Left colon (tissue), 2 donors: ENCODE data around the gene CASZ1. TPM values are rescaled to one million over a fixed set of nuclear protein-coding genes. Genes with fewer than 3 reads are reported as not detected.

Experiments
- ATAC-seq: fragments of 200-7000 bp; cut with Tn5 transposase; one replicate; pipeline ENCODE4 v1.9.1; 2020; ENCODE audit warnings: mild to moderate bottlenecking, moderate library complexity
- DNase-seq, 2 donors: peaks; one replicate each; pipeline ENCODE4 v3.0.0-alpha.2; 2020
- intact Hi-C, 2 donors: fragments of 100-400 bp; cut with DNase I in 1 of 2; cut with micrococcal nuclease in 1 of 2; formaldehyde crosslinking; loops; one replicate each; pipeline versions ENCODE4 v1.11.2 to v1.14.0; 2022; cut with DNase I, micrococcal nuclease
- total RNA-seq, 2 donors: library from RNA; stranded (reverse); fragmentation: NEBNext Ultra II Directional; extraction: Animal tissue kit (Norgen Biotek cat#: 25700); gene quantifications; one replicate each; pipeline ENCODE4 v1.2.1, GENCODE V29; 2021
- donor health status: DM: no; HTN: no; CAD: no.
- donor health status: DM: yes; HTN: yes; CAD: no.

Gene CASZ1
- total RNA-seq, 2 donors from 2014 or later, result 61.3 to 63.8 TPM

DNA sequence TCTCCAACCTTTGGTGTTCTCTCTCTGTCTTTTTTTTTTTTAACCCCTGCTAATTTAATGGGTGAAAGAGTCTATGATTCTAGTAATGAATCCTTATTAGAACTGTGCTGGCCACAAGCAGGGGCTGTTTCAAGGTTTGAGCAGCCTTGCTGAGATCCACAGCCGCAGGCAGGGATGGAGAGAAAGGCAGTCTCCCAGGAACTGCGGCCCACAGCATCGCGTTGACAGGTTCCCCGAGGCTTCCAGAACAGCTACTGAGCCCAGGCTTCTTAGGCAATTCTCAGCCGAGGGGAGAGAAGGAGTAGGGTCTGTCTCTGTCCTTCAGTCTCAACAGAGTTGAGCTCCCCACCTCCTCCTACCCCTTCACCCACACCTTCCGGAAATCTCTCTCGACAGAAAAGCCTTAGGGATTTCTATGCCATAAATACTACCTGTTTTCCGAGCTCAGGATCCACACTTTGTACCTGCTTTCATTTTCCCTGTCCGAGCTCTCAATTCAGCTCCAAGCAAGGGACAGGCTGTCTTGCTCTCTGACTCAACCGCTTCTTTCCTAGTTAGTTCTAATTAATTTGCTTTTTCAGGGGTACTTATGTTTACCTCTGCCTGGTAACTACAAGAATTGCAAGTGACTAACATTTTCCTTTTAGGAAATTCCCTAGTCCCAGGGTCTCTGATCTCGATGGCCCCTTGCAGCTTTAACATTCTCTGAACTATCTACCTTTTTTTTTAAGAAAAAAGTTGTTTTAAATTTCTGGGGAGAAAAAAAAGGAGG is 6.7 kb upstream of the CASZ1 start:
- ATAC-seq (peak; percentile 56), DNase-seq (no peak)
- intact Hi-C loops, result no loop called here

DNA sequence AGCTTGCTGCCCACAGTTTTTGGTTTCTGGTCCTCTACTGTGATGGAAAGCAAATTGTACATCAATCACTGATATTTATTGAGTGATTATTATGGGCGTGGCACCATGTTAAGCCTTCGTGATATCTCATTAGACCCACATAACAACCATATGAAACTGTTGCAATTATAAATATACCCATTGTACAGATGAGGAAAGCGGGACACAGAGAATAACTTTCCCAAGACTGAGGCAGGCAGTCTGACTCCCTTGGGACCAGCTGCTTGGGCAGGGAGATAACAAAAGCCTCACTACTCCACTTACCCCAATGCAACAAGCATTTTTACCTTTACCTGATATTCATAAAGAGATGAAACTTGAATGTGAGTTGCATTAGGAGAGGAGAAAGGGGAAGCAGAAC is 4.3 kb upstream of the CASZ1 start:
- ATAC-seq, result no peak
- DNase-seq, result no peak
- intact Hi-C loops, result no loop called here

DNA sequence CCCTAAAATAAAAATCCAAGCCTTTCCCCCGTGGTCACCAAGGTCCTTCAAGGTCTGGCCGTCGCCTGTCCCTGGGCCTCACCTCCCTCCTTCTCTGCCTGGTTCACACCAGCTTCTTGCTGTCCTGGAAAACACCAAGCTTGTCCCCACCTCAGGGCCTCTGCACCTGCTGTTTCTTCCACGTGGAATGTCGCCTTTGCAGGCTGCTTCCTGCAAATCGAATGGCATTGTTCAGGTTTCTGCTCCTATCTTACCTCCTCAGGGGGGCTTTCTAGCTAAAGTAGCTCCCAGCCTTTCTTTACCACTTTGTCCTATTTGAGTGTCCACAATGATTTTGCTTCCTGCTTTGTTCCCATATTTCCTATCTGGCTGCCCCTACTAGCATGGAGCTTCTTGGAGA is 3.3 kb upstream of the CASZ1 start:
- ATAC-seq, result no peak
- DNase-seq, result no peak
- intact Hi-C loops, result loop anchor here in 1 of 2 donors (10.0 kb wide), 1 partner anchor 105 kb away; no protein-coding TSS in a partner anchor

DNA sequence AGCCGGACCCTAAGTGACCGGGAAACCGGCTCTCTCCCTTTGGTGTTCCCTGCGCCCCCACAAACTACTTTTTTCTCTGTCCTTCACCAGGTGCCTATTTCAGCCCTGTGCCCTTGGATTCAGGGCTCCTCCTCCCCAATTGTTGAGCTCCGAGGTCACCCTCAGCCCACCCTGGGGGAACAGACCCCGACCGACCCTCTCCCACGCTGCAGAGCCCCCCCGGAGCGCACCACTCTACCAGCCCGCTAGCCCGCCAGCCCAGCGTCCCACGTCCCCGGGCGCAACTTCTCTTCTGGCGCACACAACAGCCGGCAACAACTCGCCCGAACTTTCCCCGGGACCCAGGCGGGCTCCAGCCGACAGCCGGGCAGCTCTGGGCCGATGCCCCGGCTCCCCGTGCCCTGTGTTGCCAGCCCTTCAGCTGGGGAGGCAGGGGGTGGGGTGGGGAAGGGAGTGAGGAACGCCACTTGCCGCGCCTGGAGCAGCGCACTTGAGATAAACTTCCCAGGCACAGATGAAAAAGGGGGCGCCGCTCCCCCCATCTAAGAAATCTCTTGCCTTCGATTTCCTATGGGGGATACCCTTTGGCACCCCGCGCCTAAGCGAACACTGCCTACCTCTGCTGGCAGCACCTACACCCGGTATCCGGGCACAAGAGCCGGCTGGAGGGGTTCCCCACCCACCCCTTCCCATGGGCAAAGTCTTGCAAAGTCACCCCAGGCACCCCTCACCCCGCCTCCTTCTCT is 997 bp downstream of the CASZ1 start:
- peak in 1 of 2 donors; percentile 59 for DNase-seq
- intact Hi-C loops, result loop anchor here in 1 of 2 donors (10.0 kb wide), 1 partner anchor 101 kb away; no protein-coding TSS in a partner anchor
- peak; percentile 32 for ATAC-seq

DNA sequence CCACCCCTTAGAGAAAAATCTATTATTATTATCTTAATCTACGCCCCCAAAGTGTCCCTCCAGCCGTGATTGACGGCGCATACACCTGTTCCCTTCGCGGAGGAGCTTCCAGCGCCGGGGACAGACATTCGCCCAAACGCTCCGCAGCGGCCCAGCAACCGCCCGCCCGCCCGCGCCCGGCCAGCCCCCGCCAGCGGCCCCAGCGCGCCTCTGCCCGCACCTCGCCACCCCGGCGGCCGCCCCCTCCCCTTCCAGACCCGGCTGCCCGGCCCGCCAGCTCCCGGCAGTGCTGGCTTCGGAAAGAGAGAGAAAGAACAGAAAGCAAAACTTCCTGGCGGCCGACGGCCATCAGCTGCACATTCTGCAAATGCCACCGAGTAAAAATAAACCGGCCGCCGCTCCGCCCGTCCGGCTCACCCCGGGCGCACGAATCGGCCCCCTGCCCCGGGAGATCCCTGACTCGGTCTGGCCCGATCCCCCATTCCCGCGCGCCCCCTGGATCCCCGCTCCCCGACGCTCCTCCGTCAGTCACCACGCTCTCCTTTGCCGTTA is 1.6 kb downstream of the CASZ1 start:
- intact Hi-C loops, result loop anchor here in 1 of 2 donors (10.0 kb wide), 1 partner anchor 100 kb away; no protein-coding TSS in a partner anchor
- ATAC-seq (peak; percentile 5), DNase-seq (no peak)

DNA sequence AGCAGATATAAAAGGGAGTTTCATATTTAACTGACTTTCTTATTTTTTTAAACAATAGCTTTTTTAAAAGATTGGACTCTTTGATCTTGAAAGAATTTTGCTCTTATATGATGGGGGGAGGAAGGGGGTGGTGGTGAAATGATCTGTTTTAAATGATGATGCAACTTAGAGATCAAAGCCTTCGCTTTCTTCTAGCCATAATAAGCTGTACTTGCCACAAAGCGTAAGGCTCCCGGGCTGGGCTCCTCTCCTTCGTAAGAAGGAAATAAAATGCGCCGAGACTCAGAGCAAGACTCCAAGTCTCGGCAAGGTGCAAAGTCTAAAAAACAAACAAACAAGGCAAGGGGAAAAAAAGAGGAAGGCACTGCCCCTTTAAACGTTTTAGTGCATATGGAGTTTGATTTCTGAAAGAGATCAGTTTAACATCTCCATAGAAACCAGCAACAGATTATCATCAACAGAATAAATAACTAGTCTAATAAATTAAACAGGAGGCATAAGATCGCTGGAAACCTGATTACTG is 3.3 kb downstream of the CASZ1 start:
- ATAC-seq (peak; percentile 54), DNase-seq (peak; percentile 76 to 82)
- intact Hi-C loops, result loop anchor here in 1 of 2 donors (10.0 kb wide), 1 partner anchor 98 kb away; no protein-coding TSS in a partner anchor

DNA sequence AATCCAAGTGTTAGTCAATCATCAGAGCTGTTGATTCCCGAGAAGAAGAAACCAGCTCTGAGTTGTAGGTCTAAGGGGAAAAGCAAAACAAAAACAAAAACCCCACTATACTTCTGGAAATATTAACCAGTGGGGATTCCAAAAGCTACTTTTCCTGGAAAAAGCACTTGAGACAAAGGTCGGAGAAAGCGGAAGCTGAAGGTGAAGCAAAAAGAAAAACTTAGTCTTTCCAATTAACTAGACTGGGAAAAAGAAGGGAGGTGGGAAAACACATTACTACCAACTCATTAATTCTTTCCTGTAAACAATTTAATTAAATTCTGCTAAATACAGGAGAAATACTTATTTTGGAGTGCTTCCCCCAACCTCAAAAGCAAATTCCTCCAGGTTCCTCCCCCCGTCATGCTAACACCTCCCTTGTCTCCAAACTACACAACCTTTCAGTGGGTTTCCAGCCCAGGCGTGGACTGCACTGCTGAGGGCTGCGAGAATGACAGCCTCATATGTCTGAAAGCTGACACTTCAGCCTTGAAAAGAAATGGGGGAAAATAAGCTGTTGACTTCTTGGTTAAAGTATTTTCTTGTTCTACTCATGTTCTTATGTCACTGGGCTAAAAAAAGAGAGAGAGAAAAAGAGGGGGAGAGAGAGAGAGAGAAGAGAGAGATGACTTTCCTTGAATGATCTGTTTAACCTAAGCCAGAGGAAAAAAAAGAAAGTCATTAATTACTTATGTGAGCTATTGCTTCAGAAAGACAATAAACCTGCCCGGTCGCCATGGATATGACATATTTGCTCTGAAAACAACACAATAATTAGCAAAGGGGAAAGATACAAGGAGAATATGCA is 5.1 kb downstream of the CASZ1 start:
- intact Hi-C loops, result loop anchor here in 1 of 2 donors (10.0 kb wide), 1 partner anchor 97 kb away; no protein-coding TSS in a partner anchor
- ATAC-seq, result no peak
- DNase-seq, result no peak

DNA sequence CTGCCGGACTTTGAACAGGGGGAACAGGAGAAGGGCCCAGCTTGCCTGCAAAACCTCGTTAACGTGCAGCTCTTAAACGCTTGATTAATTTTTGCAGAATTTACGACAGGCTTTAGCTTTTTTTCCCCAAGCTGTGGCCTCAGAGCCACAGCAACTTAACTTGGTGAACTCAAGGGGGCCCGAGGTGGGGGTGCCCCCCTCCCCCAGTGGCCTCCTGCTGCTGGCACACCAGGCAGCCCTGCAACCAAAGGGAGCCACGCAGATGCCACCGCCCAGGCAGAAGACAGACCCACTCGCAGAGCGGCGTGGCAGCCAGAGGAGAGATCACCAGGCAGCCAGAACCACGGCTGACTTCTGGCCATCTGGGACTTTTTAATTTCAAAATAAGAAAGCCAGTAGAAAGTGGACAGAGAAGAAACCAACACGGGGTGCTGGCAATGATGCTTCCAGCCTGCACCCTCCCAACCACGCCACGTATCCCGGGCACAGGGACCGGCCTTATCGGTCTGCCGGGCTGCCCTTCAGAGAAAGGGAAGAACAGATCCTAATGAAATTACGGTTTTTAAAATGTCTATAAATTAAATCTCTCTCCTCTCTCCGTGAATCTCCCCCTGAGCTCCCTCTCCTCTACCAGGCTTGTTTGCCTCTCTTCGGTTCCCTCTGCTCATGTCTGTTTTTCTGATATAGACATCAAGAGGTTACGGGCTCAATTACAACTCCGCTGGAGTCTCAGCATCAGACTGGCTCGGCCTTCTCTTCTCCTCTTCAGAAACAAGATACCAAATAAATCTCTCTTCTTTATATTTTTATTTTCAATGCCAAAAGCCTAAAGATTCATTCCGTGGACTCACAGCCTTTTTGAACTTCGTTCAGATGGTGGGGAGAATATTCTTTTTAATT is 6.4 kb downstream of the CASZ1 start:
- no peak for DNase-seq
- ATAC-seq, result no peak
- intact Hi-C loops, result loop anchor here in 1 of 2 donors (10.0 kb wide), 1 partner anchor 95 kb away; no protein-coding TSS in a partner anchor

DNA sequence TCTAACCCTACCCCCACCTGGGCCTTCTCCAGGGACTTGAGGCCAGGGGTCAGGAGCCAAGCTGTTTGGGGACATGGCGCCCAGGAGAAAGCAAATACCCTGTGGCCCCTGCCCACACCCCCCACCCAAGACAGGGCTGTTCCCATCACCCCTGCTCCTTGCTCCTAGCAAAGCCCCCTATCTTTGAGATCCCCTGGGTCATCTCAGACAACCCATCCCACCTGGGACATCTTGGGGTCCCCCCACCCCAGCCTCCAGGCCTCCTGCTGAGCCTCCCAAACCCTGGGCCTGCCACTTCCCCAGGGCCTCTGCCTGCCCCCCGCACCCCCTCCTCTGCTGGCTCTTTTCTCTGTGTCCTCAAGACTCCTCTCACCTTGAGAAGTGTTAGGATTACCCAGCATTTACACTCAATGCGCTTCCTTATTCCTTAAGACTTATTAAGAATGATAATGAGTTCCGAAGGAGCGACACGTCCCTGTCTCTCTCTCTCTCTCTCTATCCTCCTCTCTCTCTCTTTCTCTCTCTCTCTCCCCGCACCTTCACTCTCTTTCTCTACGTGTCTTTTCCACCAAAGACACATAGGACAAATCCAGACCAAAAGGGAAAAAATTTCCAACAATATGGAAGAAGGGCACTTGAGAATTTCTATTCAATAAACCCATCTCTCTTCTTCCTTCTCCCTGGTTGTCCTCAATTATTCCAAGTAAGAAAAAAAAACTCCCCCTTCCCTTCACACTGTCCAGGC is 7.2 kb downstream of the CASZ1 start:
- no peak for DNase-seq
- ATAC-seq, result no peak
- intact Hi-C loops, result no loop called here

DNA sequence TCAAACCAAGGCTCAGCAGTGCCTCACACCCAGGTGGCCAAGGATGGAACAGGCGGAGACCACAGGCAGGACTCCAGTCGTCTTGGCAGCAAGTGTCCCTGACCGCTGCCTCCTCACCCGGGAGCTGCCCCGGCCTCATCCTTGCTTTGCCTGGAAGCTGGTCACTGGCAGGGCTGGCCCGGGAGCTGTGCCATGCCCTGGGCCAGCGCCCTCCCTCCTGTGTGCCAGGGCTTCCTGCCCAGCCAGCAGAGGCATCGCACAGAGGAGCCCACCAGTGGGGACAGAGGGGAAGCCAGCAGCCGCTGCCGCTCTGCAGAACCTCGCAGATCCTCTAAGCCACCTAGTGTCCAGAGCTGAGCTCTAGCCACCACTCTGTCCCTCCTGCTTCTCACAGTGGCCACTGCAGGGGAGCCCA is 7.8 kb downstream of the CASZ1 start:
- intact Hi-C loops, result no loop called here
- DNase-seq, result no peak
- peak; percentile 37 for ATAC-seq

DNA sequence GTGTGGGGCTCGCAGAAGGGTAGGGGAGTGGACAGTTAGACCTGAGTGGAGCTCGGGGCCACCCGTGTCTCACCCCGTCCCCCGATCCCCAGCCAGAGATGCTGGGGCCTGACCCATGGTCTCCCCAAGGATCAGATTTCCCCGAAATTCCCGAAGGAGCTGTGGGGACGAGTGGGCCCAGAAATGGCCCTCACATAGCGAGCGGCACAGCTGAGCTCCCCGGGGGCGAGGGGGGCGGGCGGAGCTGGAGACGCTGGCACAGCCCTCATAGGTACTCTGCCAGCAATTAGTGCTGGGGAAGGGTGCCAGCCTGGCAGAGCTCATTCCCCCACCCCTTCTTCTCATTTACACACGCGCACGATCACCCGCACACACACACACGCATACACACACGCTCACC is 9.2 kb downstream of the CASZ1 start:
- intact Hi-C loops, result no loop called here
- ATAC-seq (no peak), DNase-seq (no peak)

DNA sequence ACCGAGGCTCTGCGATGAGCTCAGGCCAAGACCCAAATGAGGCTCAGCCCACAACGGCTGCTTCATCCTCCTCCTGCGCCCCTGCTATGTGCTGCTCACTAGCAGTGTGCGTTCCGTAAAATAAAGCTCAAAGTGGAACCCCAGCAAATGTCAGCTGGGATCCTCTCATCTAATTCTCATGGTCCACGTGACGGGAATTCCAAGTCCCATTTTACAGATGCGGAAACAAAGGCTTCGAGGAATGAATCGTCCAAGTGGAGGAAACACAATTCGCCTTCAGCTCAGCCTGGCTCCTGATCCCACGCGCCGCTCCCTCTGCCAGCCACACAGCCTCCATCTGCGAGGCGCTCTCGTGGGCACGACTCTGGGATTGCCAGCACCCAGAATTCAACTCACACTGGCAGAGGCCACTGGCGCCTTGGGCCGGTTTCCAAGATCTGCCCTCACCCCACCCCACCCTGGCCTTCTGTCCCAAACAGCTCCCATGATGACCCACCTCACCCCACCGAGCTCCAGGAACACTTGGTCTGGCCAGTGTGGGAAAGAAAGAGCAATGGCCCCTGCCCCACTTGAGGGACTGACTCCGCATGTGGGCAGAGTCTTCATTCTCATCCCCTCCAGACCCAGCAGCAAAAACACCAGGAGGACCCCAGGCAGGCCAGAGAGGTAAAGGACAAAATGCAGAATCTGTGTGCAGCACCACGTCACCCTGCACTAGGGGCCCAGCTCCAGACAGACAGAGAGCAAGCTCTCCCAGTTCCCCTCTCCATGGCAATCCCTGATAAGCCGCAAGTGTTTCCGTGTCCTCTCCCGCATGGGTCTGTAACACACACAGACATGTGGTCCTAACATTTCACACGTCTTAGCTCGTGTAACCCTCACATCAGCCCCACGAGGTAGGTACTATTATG is 10.5 kb downstream of the CASZ1 start:
- DNase-seq, result no peak
- no peak for ATAC-seq
- intact Hi-C loops, result no loop called here

DNA sequence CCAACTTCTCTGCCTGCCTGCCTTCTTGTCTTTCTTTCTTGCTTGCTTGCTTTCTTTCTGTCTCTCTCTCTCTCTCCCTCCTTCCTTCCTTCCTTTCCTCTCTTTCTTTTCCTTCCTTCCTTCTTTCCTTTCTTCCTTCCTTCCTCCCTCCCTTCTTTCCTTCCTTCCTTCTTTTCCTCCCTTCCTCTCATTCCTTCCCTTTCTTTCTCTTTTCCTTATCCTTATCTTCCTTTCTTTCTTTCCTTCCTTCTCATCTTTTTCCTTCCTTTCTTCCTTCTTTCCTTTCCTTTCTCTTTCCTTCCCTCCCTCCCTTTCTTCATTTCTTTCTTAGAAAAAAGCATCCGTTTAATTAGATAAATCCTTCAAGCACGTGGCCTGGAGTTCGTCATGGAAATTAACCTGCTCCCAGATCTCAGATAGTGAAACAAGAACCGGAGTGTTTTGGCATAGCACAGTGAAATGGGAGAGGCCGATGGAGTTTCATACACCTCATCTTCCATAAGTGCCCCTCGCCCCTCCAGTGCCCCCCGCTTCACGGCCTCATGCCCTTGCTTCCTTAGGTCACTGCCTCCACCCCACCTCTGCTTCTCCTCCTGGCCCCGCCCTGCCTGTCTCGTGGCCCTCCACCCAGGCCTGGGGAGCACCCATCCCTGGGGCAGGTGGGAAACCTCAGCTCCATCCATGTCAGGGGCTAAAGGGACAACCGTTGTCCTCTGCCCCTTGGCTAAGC is 11.3 kb downstream of the CASZ1 start:
- ATAC-seq, result no peak
- intact Hi-C loops, result no loop called here
- no peak for DNase-seq

DNA sequence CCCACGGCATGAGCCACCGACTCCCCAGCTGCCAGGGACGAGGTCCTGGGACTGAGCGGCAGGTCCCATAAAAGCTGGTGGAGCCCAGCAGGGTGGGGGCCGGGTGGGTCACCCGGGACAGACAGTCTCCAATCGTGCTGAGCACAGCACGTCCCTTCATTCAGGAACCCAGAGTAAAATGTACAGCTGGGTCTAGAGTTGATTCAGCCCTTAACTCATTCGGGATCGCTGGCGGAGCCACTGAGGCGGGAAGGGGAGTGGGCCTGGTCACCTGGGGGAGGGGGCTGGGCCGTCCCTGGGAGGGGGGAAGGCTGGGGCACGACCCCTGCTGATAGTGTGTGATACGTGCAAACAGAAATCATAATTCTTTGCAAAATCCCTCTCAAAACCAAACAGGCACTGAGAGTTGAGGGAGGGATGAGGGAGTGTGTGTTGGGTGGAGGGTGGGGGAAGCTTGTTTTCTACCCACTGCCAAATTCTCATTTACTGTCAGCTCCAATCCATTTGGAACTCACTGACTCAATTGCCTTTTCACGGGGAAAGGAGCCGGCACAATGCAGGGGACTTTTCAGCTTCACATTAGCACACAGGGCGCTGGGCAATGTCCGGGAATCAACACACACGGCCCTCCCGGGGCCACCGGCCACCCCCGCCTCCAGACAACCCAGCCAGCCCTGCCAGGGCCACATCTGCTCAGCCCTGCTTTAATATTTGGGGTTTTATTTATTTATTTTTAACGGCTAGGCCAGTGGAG is 13.8 kb downstream of the CASZ1 start:
- ATAC-seq (no peak), DNase-seq (no peak)
- intact Hi-C loops, result no loop called here

DNA sequence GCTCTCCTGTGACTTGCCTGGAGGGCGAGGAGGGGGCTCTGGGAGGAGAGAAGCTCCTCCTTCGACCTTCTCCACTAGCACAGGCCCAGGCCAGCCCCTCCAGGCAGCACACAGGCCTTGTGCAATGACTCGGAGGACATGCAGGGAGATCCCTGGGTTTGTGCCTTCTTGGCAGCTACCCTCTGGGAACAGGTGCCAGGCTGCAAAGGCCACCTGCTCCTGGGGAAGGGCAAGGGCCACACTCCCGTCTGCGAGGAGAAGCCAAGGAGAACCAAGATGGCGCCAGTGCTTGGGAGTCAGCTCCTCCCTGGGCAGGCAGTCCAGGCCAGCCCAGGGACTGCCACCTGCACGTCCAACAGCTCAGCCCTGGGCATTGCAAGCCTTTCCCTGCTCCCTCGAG is 15.3 kb downstream of the CASZ1 start:
- ATAC-seq (peak; percentile 6), DNase-seq (no peak)
- intact Hi-C loops, result no loop called here
